Stomach (tissue), 9 donors: ENCODE results near the gene CDV3. TPM values are rescaled to one million over a fixed set of nuclear protein-coding genes. Genes with fewer than 3 reads are reported as not detected.
A peak's percentile ranks its signal among the peaks of the same experiment; 100 is the strongest.

Source experiments
- DNase-seq, 2 donors: peaks; one replicate each; pipeline versions ENCODE4 v3.0.0 to v3.0.0-alpha.2; 2013 to 2019
- H3K27ac ChIP-seq, 5 donors: fragments of 200-600 bp in 4 of 5; sonication (generic) in 4 of 5; one replicate each; pipeline ENCODE4 v1.5.1; 2013 to 2019; ENCODE audit warnings: mild to moderate bottlenecking in 1 of 5, moderate library complexity in 1 of 5
- H3K27me3 ChIP-seq, 3 donors: fragments of 200-600 bp; sonication (generic); one replicate each; pipeline ENCODE4 v1.5.1; 2017 to 2019; ENCODE audit warnings: mixed run types in 1 of 3
- H3K36me3 ChIP-seq, 4 donors: fragments of 200-600 bp; sonication (generic); 1 replicate in 3 of 4; 2 replicates in 1 of 4; pipeline ENCODE4 v1.5.1; 2016 to 2019
- H3K4me1 ChIP-seq, 4 donors: fragments of 200-600 bp; sonication (generic); one replicate each; pipeline ENCODE4 v1.5.1; 2016 to 2019
- H3K4me3 ChIP-seq, 4 donors: fragments of 200-600 bp; sonication (generic) in 3 of 4; one replicate each; pipeline ENCODE4 v1.5.1; 2016 to 2019; ENCODE audit warnings: mild to moderate bottlenecking in 1 of 4
- H3K9me3 ChIP-seq, 4 donors: fragments of 200-600 bp; sonication (generic); one replicate each; pipeline ENCODE4 v1.5.1; 2016 to 2019
- EP300 ChIP-seq: sonication (generic); formaldehyde crosslinking; IDR thresholded peaks from one replicate; pipeline ENCODE4 v1.6.1; 2017; ENCODE audit warnings: antibody characterized with exemption
- POLR2A ChIP-seq, 4 donors: fragments of 450-650 bp; IDR thresholded peaks; one replicate each; pipeline ENCODE4 v1.6.1; 2016; ENCODE audit warnings: antibody characterized with exemption in 4 of 4, control low read depth in 2 of 4, mild to moderate bottlenecking in 1 of 4, moderate library complexity in 1 of 4
- POLR2AphosphoS5 ChIP-seq, 3 donors: sonication (generic); formaldehyde crosslinking; IDR thresholded peaks; one replicate each; pipeline ENCODE4 v1.6.1; 2016; ENCODE audit warnings: antibody characterized with exemption in 3 of 3
- WGBS, 5 donors: extraction: QIAGEN DNeasy Blood & Tissue Kit in 3 of 5; methylation state at CpG; one replicate each; pipeline versions ENCODE4 v1.1.5 to v1.1.7; 2013 to 2018; 5-methylcytosine and 5-hydroxymethylcytosine counted together
- intact Hi-C: fragments of 100-400 bp; cut with DNase I; formaldehyde crosslinking; loops from one replicate; pipeline ENCODE4 v1.15.1; 2023; ENCODE audit warnings: low total_unique reads
- polyA plus RNA-seq, 3 donors: library from polyadenylated mRNA; stranded (reverse); fragments of 200-250 nt; gene quantifications; one replicate each; pipeline ENCODE4 v1.2.3, GENCODE V29; 2013
- total RNA-seq, 5 donors: library from RNA; depleted of rRNA; stranded (reverse); fragments of >200 nt; gene quantifications; one replicate each; pipeline versions ENCODE4 v1.1.0 to v1.2.3, GENCODE V29; 2014 to 2016
- TF ChIP-seq, protein P1 (sequence below), 7 experiments: fragments of 450-650 bp in 4 of 7; fragments of 200-600 bp in 3 of 7; sonication (generic) in 3 of 7; IDR thresholded peaks; one replicate each; pipeline ENCODE4 v1.5.1; 2016 to 2019; ENCODE audit warnings: antibody characterized with exemption in 7 of 7, control low read depth in 2 of 7, mild to moderate bottlenecking in 1 of 7
- donor health status: healthy with polysubstance abuse.
- donor health status: Bipolar disorder and iron deficiency.
- donor health status: healthy.

Gene CDV3
- total and polyA plus RNA-seq, 8 donors, result 40.3 to 160 (median 68.6) TPM

DNA sequence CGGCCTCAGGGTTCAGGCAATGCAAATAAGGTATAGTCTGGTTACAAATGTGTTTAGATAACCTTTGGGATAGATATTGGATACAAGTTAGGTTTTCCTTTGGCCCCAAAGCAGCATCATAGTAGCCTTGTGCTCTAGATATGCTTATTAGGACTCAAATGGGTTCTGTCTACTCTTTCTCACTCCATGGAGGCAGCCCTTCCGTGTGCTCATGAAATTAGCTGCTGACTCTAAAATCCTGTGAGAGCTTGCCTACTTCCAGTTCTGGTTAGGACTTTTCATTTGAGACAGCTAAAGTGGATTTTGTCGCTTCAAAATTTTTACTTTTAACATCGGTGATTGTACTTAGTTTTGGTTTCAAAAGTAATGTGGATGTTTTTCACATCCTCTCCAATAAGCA is 1.6 kb downstream of the CDV3 start:
- Histone ChIP-seq H3K4me3 (peak overlapping the region; percentile 66 to 80 (median 70)), H3K9me3 (no peaks in the 10 kb centered on the region), H3K27me3 (no peaks in the 10 kb centered on the region), H3K4me1 (peaks cover 36 to 82% (median 54%) of the 10 kb centered on the region in 4 donors), H3K27ac (peak overlapping the region; percentile 45 to 99 (median 97)), H3K36me3 (peaks cover 4 to 47% (median 41%) of the 10 kb centered on the region in 4 donors)
- intact Hi-C loops, result no loop called here
- WGBS, 5 donors, result 25 to 33% (median 26%) methylated on average over 4 of the region's 4 CpGs
- TF ChIP-seq EP300 (no peak), POLR2AphosphoS5 (IDR thresholded peaks at IDR 0.05) (no peak), POLR2A (IDR thresholded peaks at IDR 0.05) (no peak)
- TF ChIP-seq, protein P1, sequence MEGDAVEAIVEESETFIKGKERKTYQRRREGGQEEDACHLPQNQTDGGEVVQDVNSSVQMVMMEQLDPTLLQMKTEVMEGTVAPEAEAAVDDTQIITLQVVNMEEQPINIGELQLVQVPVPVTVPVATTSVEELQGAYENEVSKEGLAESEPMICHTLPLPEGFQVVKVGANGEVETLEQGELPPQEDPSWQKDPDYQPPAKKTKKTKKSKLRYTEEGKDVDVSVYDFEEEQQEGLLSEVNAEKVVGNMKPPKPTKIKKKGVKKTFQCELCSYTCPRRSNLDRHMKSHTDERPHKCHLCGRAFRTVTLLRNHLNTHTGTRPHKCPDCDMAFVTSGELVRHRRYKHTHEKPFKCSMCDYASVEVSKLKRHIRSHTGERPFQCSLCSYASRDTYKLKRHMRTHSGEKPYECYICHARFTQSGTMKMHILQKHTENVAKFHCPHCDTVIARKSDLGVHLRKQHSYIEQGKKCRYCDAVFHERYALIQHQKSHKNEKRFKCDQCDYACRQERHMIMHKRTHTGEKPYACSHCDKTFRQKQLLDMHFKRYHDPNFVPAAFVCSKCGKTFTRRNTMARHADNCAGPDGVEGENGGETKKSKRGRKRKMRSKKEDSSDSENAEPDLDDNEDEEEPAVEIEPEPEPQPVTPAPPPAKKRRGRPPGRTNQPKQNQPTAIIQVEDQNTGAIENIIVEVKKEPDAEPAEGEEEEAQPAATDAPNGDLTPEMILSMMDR (IDR thresholded peaks at IDR 0.05), result no peak
- DNase-seq, result peak in 1 of 2 donors; percentile 34

DNA sequence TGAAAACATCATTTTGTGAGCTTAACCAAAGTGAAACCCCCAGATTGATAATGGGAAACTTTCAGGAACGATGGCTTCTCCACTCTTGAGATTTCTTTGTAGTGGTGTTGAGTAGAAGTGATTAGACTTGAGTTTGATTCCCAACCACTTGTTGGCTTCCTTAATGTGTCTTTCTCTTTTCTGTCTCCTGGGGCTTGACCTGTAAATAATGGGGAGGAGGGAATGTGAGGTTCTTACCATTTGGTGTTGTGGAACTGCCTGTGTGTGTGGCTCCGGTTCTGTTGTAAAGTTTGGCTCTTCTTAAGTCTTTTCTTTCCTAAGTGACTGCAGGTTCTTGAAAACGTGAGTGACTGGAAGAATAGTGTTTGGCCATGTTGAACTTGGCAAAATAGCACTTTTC is 2.7 kb downstream of the CDV3 start:
- peak overlapping the region; percentile 9 to 80 (median 67) for H3K4me3 ChIP-seq
- DNase-seq, result no peak
- H3K36me3 ChIP-seq, result peaks cover 4 to 58% (median 52%) of the 10 kb centered on the region in 4 donors
- no peaks in the 10 kb centered on the region for H3K9me3 ChIP-seq
- H3K27me3 ChIP-seq, result no peaks in the 10 kb centered on the region
- TF ChIP-seq POLR2A (IDR thresholded peaks at IDR 0.05), result no peak
- H3K4me1 ChIP-seq, result peaks cover 33 to 82% (median 58%) of the 10 kb centered on the region in 4 donors
- peak overlapping the region in 4 of 5 donors; percentile 45 to 99 (median 78) for H3K27ac ChIP-seq
- intact Hi-C loops, result no loop called here
- 7 to 14% (median 12%) methylated on average over 3 of the region's 3 CpGs for WGBS, 5 donors

DNA sequence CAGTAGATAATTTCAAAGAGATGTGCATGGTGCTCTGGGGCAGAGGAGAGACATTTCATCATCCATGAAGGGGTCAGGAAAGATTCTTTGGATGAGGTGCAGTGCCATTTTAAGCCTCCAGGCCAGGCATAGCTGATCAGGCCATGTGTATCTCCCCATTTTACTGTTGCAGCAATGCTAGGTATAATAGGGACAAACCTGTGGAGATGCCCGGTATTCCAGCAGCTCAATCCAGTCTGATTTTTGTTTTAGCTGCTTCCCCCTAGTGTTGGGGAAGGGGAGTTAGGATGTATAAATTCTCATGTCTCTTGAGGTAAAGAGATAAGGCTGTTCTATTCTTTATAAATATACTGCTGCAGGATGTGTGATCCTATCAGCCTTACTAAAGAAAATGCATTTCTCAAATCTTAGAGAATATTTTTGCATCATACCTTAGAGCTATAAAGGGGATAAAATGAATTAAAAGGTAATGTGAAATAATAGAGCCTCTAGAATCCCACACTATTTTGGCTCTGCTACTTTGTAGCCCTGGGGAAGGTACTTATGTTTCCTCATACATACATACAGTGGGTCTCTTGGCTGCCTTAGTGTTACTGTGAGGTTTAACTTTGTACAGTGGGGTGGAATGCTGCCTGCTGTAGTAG is 5.2 kb downstream of the CDV3 start:
- intact Hi-C loops, result no loop called here
- H3K4me1 ChIP-seq, result peaks cover 31 to 86% (median 69%) of the 10 kb centered on the region in 4 donors

DNA sequence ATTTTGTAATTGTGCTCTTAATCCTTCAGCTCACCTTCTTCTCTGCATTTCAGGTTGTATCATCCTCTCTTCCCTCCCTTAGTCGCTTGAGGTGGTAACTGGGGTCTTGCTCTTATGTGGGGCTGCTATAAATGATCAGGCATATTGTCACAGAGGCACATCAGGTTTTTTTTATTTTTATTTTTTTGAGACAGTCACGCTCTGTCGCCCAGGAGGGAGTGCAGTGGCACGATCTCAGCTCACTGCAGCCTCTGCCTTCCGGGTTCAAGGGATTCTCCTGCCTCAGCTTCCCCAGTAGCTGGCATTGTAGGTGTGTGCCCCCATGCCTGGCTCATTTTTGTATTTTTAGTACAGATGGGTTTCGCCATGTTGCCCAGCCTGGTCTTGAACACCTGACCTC is 9.9 kb downstream of the CDV3 start:
- H3K4me1 ChIP-seq, result peaks cover 8 to 79% (median 52%) of the 10 kb centered on the region in 4 donors
- WGBS, 5 donors, result 94 to 98% (median 96%) methylated on average over 6 of the region's 6 CpGs
- intact Hi-C loops, result loop anchor here (10.0 kb wide), 1 partner anchor 139 kb away; no protein-coding TSS in a partner anchor
- H3K4me3 ChIP-seq, result no peak overlapping the region
- H3K9me3 ChIP-seq, result no peaks in the 10 kb centered on the region
- no peak for DNase-seq
- no peaks in the 10 kb centered on the region for H3K27me3 ChIP-seq
- H3K27ac ChIP-seq, result no peak overlapping the region
- TF ChIP-seq POLR2A (IDR thresholded peaks at IDR 0.05) (no peak), POLR2AphosphoS5 (IDR thresholded peaks at IDR 0.05) (no peak), EP300 (no peak)
- TF ChIP-seq, protein P1 (IDR thresholded peaks at IDR 0.05), result no peak
- H3K36me3 ChIP-seq, result peaks cover 56 to 100% (median 99%) of the 10 kb centered on the region in 4 donors

More for the DNA sequence above, 5.2 kb downstream of the CDV3 start:
- TF ChIP-seq POLR2AphosphoS5 (IDR thresholded peaks at IDR 0.05) (no peak), EP300 (no peak), POLR2A (IDR thresholded peaks at IDR 0.05) (no peak)
- TF ChIP-seq, protein P1 (IDR thresholded peaks at IDR 0.05), result peak in 5 of 7 experiments; percentile 11 to 52 (median 45)
- no peaks in the 10 kb centered on the region for H3K9me3 ChIP-seq
- no peak overlapping the region for H3K27ac ChIP-seq
- WGBS, 5 donors, result 4 to 18% (median 12%) methylated on average over 1 of the region's 1 CpG
- peak overlapping the region in 2 of 4 donors; percentile 66 to 68 for H3K4me3 ChIP-seq
- H3K27me3 ChIP-seq, result no peaks in the 10 kb centered on the region
- peaks cover 17 to 83% (median 76%) of the 10 kb centered on the region in 4 donors for H3K36me3 ChIP-seq
- peak in 1 of 2 donors; percentile 62 for DNase-seq

DNA sequence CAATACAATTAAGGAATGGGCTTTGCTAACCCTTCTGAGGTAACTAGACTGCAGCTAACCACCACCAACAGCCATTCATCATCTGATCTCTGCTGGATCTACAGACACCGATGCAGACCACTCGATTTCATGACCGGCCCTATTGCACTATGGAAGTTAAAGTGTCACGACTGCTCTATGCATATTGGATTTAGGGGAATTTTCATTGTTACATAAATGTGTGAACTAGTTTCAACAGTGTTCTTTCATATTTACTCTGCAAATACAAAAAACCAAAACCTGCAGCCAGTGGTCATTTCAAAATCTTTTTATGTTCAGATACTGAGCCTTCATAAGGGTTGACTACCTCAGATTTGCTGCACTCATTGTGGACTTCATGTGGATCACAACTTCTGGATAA is 14.5 kb downstream of the CDV3 start:
- TF ChIP-seq, protein P1 (IDR thresholded peaks at IDR 0.05), result no peak
- TF ChIP-seq POLR2AphosphoS5 (IDR thresholded peaks at IDR 0.05), result no peak
- TF ChIP-seq EP300, result no peak
- TF ChIP-seq POLR2A (IDR thresholded peaks at IDR 0.05), result no peak
- intact Hi-C loops, result loop anchor here (10.0 kb wide), 1 partner anchor 143 kb away; no protein-coding TSS in a partner anchor
- Histone ChIP-seq H3K4me3 (no peak overlapping the region), H3K9me3 (no peaks in the 10 kb centered on the region), H3K36me3 (peaks cover 63 to 75% (median 70%) of the 10 kb centered on the region in 4 donors), H3K27me3 (no peaks in the 10 kb centered on the region), H3K4me1 (peaks cover 0 to 42% (median 19%) of the 10 kb centered on the region in 4 donors), H3K27ac (peak overlapping the region in 1 of 5 donors; percentile 4)
- WGBS, 5 donors, result 33 to 72% (median 59%) methylated on average over 4 of the region's 4 CpGs
- no peak for DNase-seq
